ENCODE results near the gene TMEM219.

GRCh38 chr16:30006095-30006473, 44.2 kb downstream of the TMEM219 start:
- TF ChIP-seq CTCF (IDR thresholded peaks at IDR 0.05): no peak
- TF ChIP-seq POLR2A (IDR thresholded peaks at IDR 0.05): no peak
